Body of pancreas (tissue), 4 donors: ENCODE measurements around the gene BRAF. TPM values are rescaled to one million over a fixed set of nuclear protein-coding genes. Genes with fewer than 3 reads are reported as not detected.
A peak's percentile ranks its signal among the peaks of the same experiment; 100 is the strongest.

ENCODE experiments used
- ATAC-seq: fragments of 150-250 bp; one replicate; pipeline ENCODE4 v1.9.1; 2016
- DNase-seq, 4 donors: peaks; one replicate each; pipeline ENCODE4 v3.0.0-alpha.2; 2019
- H3K27ac ChIP-seq, 4 donors: fragments of 200-600 bp; sonication (generic); 1 replicate in 3 of 4; 2 replicates in 1 of 4; pipeline versions ENCODE4 v1.5.1 to v1.6.1; 2016 to 2019; ENCODE audit warnings: mild to moderate bottlenecking in 1 of 4, mixed read lengths in 1 of 4, moderate library complexity in 1 of 4
- H3K27me3 ChIP-seq, 2 donors: fragments of 200-600 bp; sonication (generic); one replicate each; pipeline ENCODE4 v1.6.0; 2016; ENCODE audit warnings: mild to moderate bottlenecking in 1 of 2
- H3K36me3 ChIP-seq, 2 donors: fragments of 200-600 bp; sonication (generic); replicated peaks in 1 of 2; 2 replicates each; pipeline ENCODE4 v1.5.1; 2016; ENCODE audit warnings: low read depth in 2 of 2; ENCODE audit not compliant: insufficient read depth in 1 of 2
- H3K4me1 ChIP-seq: fragments of 200-600 bp; sonication (generic); one replicate; pipeline ENCODE4 v1.6.0; 2016
- H3K4me3 ChIP-seq, 2 donors: fragments of 200-600 bp; sonication (generic); 1 replicate in 1 of 2; 2 replicates in 1 of 2; pipeline ENCODE4 v1.5.1; 2016 to 2019
- H3K9me3 ChIP-seq, 3 donors: fragments of 200-600 bp; sonication (generic); 1 replicate in 2 of 3; 2 replicates in 1 of 3; pipeline ENCODE4 v1.5.1; 2016
- CTCF ChIP-seq, 7 experiments: fragments of 450-650 bp in 4 of 7; fragments of 200-600 bp in 3 of 7; sonication (generic) in 3 of 7; IDR thresholded peaks; one replicate each; pipeline ENCODE4 v1.5.1; 2016 to 2019; ENCODE audit warnings: antibody characterized with exemption in 7 of 7
- POLR2A ChIP-seq, 3 donors: fragments of 450-650 bp; IDR thresholded peaks; one replicate each; pipeline ENCODE4 v1.6.1; 2016; ENCODE audit warnings: antibody characterized with exemption in 3 of 3, mild to moderate bottlenecking in 2 of 3
- WGBS, 2 donors: methylation state at CpG; one replicate each; pipeline ENCODE4 v1.1.5; 2017; 5-methylcytosine and 5-hydroxymethylcytosine counted together
- intact Hi-C: fragments of 100-400 bp; cut with DNase I; formaldehyde crosslinking; loops from one replicate; pipeline ENCODE4 v1.15.1; 2023
- total RNA-seq, 2 donors: library from RNA; depleted of rRNA; stranded (reverse); fragments of >200 nt; gene quantifications; one replicate each; pipeline ENCODE4 v1.1.0, GENCODE V29; 2016

The BRAF gene
- total RNA-seq, 2 donors from 2014 or later = 41.9 to 51.1 TPM

- TF ChIP-seq CTCF (IDR thresholded peaks at IDR 0.05) (no peak), POLR2A (IDR thresholded peaks at IDR 0.05) (no peak)
- ATAC-seq = peak; percentile 18
- WGBS, 2 donors = 85 to 95% methylated on average over 5 of the region's 5 CpGs
Measured at GRCh38 chr7:140707132-140707531, 217.6 kb downstream of the BRAF start.

GRCh38 chr7:140704205-140704604 lies 220.5 kb downstream of the BRAF start:
- H3K4me3 ChIP-seq = no peak overlapping the region
- no peak for TF ChIP-seq CTCF (IDR thresholded peaks at IDR 0.05)
- TF ChIP-seq POLR2A (IDR thresholded peaks at IDR 0.05) = no peak
- H3K9me3 ChIP-seq = no peaks in the 10 kb centered on the region
- no peak overlapping the region for H3K27ac ChIP-seq
- no peak for ATAC-seq
- intact Hi-C loops = no loop called here
- peaks cover 0 to 2% of the 10 kb centered on the region in 2 donors for H3K36me3 ChIP-seq
- H3K27me3 ChIP-seq = no peaks in the 10 kb centered on the region
- 92 to 95% methylated on average over 2 of the region's 2 CpGs for WGBS, 2 donors
- DNase-seq = no peak
- no peaks in the 10 kb centered on the region for H3K4me1 ChIP-seq

More at GRCh38 chr7:140707132-140707531, 217.6 kb downstream of the BRAF start:
- intact Hi-C loops = no loop called here
- peaks cover 0 to 2% of the 10 kb centered on the region in 2 donors for H3K36me3 ChIP-seq
- DNase-seq = no peak
- no peaks in the 10 kb centered on the region for H3K27me3 ChIP-seq
- H3K4me3 ChIP-seq = no peak overlapping the region
- no peaks in the 10 kb centered on the region for H3K4me1 ChIP-seq
- no peak overlapping the region for H3K27ac ChIP-seq
- no peaks in the 10 kb centered on the region for H3K9me3 ChIP-seq

- H3K27me3 ChIP-seq = no peaks in the 10 kb centered on the region
- peaks cover 8% of the 10 kb centered on the region for H3K4me1 ChIP-seq
- peaks cover 0 to 2% of the 10 kb centered on the region in 2 donors for H3K36me3 ChIP-seq
- WGBS, 2 donors = 87 to 90% methylated on average over 9 to 10 of the region's 10 CpGs
- no peak overlapping the region for H3K27ac ChIP-seq
- ATAC-seq (no peak), DNase-seq (no peak)
- no peak overlapping the region for H3K4me3 ChIP-seq
- intact Hi-C loops = no loop called here
- H3K9me3 ChIP-seq = no peaks in the 10 kb centered on the region
- TF ChIP-seq POLR2A (IDR thresholded peaks at IDR 0.05) = no peak
- TF ChIP-seq CTCF (IDR thresholded peaks at IDR 0.05) = no peak
Measured at GRCh38 chr7:140702774-140703173, 222.0 kb downstream of the BRAF start.

- intact Hi-C loops = no loop called here
- Histone ChIP-seq H3K4me1 (peaks cover 17% of the 10 kb centered on the region), H3K27me3 (no peaks in the 10 kb centered on the region), H3K27ac (no peak overlapping the region), H3K4me3 (no peak overlapping the region), H3K9me3 (no peaks in the 10 kb centered on the region), H3K36me3 (no peaks in the 10 kb centered on the region)
- 82 to 86% methylated on average over 8 of the region's 8 CpGs for WGBS, 2 donors
- no peak for ATAC-seq
- TF ChIP-seq CTCF (IDR thresholded peaks at IDR 0.05) (no peak), POLR2A (IDR thresholded peaks at IDR 0.05) (no peak)
- DNase-seq = peak in 2 of 4 donors; percentile 21 to 24
Measured at GRCh38 chr7:140698477-140698876, 226.3 kb downstream of the BRAF start.

- 24 to 25% methylated on average over 20 to 24 of the region's 24 CpGs for WGBS, 2 donors
- TF ChIP-seq CTCF (IDR thresholded peaks at IDR 0.05) (no peak), POLR2A (IDR thresholded peaks at IDR 0.05) (no peak)
- no peaks in the 10 kb centered on the region for H3K36me3 ChIP-seq
- peak overlapping the region in 3 of 4 donors; percentile 78 to 94 (median 89) for H3K27ac ChIP-seq
- DNase-seq = no peak
- peaks cover 17% of the 10 kb centered on the region for H3K4me1 ChIP-seq
- no peaks in the 10 kb centered on the region for H3K27me3 ChIP-seq
- intact Hi-C loops = no loop called here
- no peak for ATAC-seq
- H3K4me3 ChIP-seq = peak overlapping the region; percentile 93 to 97
- H3K9me3 ChIP-seq = no peaks in the 10 kb centered on the region
Measured at GRCh38 chr7:140697447-140698143, 227.1 kb downstream of the BRAF start.
